NCI-H2196 (cell line): Measurements from ENCODE around the gene B9D1.

Source experiments
- DNase-seq: peaks from one replicate; lab custom pipeline; 2025; ENCODE audit not compliant: unreplicated experiment; lab: John Stamatoyannopoulos, UW

Gene B9D1

GRCh38 chr17:19339341-19339815 is 23.1 kb downstream of the B9D1 start:
- no peak for DNase-seq

- peak; percentile 7 for DNase-seq
Measured at GRCh38 chr17:19338031-19338990, 24.2 kb downstream of the B9D1 start.

DNA sequence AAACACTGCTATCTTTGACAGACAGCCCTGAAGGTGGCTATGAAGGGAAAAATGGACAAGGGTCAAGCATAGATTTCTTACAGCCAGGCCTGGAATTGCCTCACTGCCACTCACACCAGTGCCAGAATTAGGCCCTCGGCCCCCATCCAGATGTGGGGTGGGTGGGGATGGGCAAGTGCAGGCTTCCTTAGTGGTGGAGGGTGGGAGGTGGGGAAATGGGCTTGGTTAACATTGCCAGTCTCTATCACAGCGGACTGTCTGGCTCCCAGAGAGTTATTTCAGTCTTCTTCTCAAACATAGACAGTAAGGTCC is 24.9 kb downstream of the B9D1 start:
- no peak for DNase-seq

- no peak for DNase-seq
Measured at GRCh38 chr17:19336938-19337711, 25.4 kb downstream of the B9D1 start.

DNA sequence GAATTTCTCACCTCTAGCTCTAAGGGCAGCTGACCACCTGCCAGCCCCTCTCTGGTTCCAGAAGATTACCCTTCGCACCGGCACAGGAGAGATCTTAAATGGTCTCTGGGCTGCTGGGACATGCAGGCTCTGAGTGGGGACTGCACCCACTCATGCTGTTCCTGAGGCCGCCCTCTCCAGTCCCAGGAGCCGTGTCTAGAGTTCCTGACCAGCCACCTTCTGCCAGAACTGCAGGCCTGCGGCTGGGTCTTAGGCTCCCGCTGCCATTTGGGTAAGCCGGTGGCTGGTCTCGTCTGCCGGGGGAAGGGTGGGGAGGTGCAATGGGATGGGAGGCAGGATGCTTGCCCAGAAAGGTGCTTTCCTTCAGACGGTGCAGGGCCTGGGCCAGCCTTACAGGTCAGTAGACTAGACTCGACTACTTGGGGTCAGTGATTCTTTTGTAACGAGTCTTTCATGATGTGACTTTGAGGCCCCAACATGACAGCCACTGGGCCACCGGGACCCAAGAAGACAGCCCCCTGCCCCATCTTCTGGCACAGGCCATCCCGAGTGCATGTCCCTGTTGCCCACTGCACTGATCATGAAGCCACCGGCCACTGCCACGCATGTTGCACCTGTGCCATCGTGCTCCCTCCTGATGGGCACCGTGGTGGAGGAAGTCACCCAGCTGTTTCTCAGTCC is 26.4 kb downstream of the B9D1 start:
- DNase-seq = no peak

DNA sequence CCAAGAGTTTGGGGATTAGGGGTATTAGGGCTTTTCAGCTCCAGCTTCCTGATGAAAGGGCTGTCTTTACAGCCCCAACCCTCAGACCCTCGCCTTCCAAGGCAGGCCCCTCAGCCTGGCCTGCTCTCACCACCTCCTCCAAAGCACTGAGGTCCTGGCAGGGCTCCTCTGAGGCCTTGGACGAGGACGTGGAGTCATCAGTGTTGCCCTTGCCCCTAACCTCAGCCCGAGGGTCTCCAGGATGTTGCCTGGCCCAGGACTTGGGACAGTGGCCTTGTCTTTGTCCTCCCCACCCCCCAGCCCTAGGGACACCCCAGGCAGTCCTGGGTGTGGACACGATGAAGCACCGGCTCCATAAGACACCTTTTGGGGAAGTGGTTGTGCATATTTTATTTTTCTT is 28.2 kb downstream of the B9D1 start:
- no peak for DNase-seq

DNA sequence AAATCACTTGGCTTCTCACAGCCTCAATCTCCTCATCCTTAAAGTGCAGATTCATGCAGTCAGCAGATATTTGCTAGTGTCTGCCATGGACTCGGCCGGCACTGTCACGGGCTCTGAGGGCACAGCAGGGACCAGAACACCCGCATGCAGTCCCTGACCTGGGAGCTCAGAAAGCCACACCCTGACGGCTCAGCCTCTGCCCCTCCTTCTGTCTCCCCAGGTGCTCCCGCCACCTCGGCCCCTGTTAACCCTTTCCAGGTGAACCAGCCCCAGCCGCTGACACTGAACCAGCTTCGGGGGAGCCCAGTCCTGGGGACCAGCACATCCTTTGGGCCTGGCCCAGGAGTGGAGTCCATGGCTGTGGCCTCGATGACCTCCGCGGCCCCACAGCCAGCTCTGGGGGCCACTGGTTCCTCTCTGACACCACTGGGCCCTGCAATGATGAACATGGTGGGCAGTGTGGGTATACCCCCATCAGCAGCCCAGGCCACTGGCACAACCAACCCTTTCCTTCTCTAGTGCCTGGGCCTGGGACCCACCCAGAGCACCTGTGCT is 28.7 kb downstream of the B9D1 start:
- no peak for DNase-seq

GRCh38 chr17:19333132-19333440 is 29.4 kb downstream of the B9D1 start:
- DNase-seq = no peak

DNA sequence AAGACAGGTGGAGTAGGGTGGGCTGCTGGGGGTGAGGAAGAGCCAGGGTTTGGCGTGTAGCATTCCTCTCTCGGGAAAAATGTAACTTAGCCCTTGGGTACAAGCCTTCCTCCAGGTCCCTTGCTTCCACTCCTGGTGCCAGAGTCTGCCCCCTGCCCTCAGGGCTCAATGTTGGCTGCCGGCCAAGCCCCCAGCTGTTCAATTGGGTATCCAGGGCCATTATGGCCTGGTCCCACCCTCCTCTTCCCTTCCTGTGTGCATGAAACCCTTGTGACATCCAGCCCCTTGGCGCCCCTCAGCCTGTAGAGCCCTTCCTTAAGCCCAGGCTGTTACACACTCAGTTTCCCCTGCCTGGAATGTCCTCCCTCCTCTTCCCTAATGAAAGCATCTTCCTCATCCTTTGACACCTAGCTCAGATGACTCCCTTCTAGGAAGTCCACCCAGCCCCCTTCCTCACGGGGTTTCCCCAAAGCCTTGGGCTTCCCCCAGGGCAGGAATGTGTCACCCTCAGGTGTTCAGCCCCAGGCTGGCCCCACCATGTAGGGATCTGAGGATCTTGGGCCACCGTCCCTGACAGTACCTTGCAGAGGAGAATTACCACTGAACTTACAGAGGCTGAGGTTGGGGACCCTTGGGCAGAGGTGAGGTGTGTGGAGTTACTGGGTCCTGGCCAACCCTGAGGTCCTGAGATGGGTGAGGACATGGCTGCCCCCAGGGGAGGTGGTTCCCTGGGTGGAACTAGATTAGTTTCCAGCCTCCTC is 30.0 kb downstream of the B9D1 start:
- DNase-seq = no peak

- DNase-seq = no peak
Measured at GRCh38 chr17:19331543-19332245, 30.8 kb downstream of the B9D1 start.

GRCh38 chr17:19331134-19331533 is 31.4 kb downstream of the B9D1 start:
- no peak for DNase-seq

DNA sequence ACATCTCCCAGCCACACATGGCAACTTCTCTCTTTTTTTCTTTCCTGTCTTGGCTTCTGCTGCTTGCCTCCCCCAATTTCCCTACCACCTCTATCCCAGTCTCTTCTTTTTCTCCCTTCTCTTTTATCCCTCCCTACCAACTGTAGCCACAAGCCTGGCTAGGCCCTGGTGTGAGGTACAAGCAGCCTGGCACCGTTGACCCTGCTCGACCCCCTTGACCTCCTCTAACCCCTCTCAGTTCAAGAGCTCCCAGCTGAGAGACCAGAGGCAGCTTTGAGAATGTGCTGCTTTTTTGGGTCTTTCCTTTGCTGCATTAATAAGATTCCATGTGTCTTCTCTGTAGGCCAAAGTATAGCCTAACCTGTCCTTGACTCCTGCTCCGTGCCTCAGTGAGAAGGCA is 32.3 kb downstream of the B9D1 start:
- no peak for DNase-seq

DNA sequence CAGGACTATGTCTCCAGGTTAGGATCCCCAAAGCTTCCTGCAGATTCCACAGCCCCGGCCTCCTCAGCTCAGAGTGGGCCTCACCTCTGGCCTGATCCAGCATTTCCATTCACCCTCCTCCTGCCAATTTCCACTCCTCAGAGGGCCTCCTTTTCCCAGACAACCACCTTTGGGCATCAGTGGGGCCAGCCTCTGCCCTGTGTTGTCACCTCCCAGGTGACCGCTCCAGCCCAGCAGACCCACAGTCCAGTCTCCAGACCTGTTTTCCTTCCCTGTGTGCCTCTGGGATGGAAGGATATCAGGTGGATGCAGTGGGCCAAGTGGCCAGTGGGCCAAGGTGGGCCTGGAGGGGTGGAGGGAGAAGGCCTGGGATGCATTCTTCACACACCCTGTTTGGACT is 32.7 kb downstream of the B9D1 start:
- no peak for DNase-seq

DNA sequence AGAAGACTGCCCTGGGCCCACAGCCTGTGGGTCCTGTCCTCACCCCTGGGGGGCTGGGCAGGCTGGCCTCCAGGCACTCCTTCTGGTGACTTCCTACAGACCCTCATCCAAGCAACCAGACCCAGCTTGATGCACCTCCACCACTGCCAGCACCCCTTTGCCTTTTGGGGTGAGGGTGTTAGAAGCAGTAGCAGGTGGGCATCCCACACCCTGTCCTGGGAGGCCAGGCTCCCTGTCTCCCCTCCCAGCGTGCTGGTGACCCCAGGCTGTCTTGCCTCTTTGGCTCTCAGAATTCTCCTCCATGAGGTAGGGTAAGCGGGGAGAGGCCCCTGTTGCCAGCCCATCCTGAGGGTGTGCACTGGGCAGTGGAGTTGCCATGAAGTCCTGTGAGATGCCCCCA is 33.4 kb downstream of the B9D1 start:
- no peak for DNase-seq

DNA sequence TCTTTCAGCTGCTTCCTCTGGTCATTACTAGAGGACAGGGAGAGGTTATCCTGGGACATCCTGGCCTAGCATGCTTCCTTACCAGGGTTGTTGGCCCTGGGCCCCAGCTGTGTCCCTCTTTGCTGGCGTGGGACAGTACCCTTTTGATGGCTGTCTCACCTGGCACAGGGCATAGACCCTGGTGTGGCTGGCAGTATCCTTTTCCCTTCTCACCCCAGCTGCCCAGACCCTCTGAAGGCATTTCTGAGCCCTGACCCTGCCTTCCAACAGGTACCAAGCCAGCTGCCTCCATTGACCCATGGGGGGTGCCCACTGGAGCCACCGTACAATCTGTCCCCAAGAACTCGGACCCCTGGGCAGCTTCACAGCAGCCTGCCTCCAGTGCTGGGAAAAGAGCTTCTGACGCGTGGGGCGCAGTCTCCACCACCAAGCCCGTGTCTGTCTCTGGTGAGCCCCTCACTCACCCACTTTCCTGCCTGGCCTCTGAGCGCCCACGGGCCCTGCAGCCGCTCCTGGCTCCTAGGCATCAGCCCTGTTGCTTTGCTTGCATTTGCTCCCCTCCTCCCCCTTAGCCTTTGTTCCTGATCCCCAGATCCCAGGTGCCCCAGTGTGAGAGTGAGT is 34.0 kb downstream of the B9D1 start:
- DNase-seq = no peak

DNA sequence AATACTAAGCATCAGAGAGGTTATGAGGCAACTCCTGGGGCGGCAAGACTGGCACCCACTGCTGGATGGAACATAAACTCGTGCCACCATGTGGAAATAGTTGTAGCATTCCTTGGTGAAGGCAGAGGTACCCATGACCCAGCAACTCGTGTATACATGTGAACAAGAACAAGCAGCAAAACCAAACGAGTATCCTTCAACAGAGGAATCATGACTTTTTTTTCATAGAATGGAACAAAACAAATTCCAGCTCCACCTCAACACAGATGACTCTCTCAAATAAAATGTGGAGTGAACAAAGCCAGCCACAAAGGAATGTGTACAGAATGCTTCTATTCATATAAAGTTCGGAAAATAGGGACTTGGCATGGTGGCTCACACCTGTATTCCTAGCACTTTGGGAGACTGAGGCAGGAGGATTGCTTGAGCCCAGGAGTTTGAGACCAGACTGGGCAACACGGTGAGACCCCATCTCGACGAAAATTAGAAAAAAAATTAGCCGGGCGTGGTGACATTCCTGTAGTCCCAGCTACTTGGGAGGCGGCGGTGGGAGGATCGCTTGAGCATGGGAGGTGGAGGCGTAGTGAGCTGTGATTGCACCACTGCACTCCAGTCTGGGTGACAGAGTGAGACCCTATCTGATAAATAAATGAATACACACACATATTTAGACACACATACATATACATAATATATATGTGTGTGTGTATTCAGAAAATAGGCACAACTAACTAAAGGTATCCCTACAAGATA is 35.3 kb downstream of the B9D1 start:
- no peak for DNase-seq

GRCh38 chr17:19325542-19325941 is 37.0 kb downstream of the B9D1 start:
- no peak for DNase-seq

GRCh38 chr17:19322861-19323260 is 39.7 kb downstream of the B9D1 start:
- no peak for DNase-seq

GRCh38 chr17:19322129-19322505 is 40.4 kb downstream of the B9D1 start:
- no peak for DNase-seq
